Neural progenitor cell (in vitro differentiated cells): Measurements from ENCODE around the gene MYH3. TPM values are rescaled to one million over a fixed set of nuclear protein-coding genes. Genes with fewer than 3 reads are reported as not detected.

Experiments used
- DNase-seq: peaks from one replicate; pipeline ENCODE4 v3.0.0-alpha.2; 2016; ENCODE audit warnings: low spot score
- H2AFZ ChIP-seq: fragments of 200-600 bp; sonication (generic); replicated peaks from 2 replicates; pipeline ENCODE4 v1.6.1; 2016; ENCODE audit warnings: antibody characterized with exemption
- H3F3A ChIP-seq: fragments of 200-600 bp; sonication (generic); 2 replicates; pipeline ENCODE4 v1.6.1; 2016; ENCODE audit warnings: antibody characterized with exemption, low read depth
- H3K27ac ChIP-seq: fragments of 200-600 bp; sonication (generic); 2 replicates; pipeline ENCODE4 v1.5.1; 2016; ENCODE audit warnings: mild to moderate bottlenecking
- H3K27me3 ChIP-seq: fragments of 200-600 bp; sonication (generic); 2 replicates; pipeline ENCODE4 v1.6.1; 2016; ENCODE audit warnings: mild to moderate bottlenecking, moderate library complexity
- H3K36me3 ChIP-seq: fragments of 200-600 bp; sonication (generic); 2 replicates; pipeline ENCODE4 v1.5.1; 2016
- H3K4me1 ChIP-seq: fragments of 200-600 bp; sonication (generic); 2 replicates; pipeline ENCODE4 v1.6.1; 2016; ENCODE audit warnings: mixed run types
- H3K4me2 ChIP-seq: fragments of 200-600 bp; sonication (generic); 2 replicates; pipeline ENCODE4 v1.6.1; 2016
- H3K4me3 ChIP-seq: fragments of 200-600 bp; sonication (generic); 2 replicates; pipeline ENCODE4 v1.5.1; 2016
- H3K79me2 ChIP-seq: fragments of 200-600 bp; sonication (generic); 2 replicates; pipeline ENCODE4 v1.6.1; 2016; ENCODE audit warnings: low read depth
- H3K9ac ChIP-seq: fragments of 200-600 bp; sonication (generic); 2 replicates; pipeline ENCODE4 v1.6.1; 2016
- H3K9me3 ChIP-seq: fragments of 200-600 bp; sonication (generic); 2 replicates; pipeline ENCODE4 v1.5.1; 2016; ENCODE audit warnings: low read depth
- H4K20me1 ChIP-seq: fragments of 200-600 bp; sonication (generic); 2 replicates; pipeline ENCODE4 v1.6.1; 2016; ENCODE audit warnings: low read depth
- H3K27ac Mint-ChIP-seq: 3 replicates; pipeline ENCODE4 v1.8.0; 2021; ENCODE audit warnings: mixed read lengths
- H3K27me3 Mint-ChIP-seq: 2 replicates; pipeline ENCODE4 v1.8.0; 2022; ENCODE audit warnings: low read depth, mild to moderate bottlenecking, inconsistent platforms, moderate library complexity, mixed read lengths; ENCODE audit not compliant: insufficient read depth
- H3K36me3 Mint-ChIP-seq: 3 replicates; pipeline ENCODE4 v1.8.0; 2021; ENCODE audit warnings: mixed read lengths
- H3K4me1 Mint-ChIP-seq: 3 replicates; pipeline ENCODE4 v1.8.0; 2021; ENCODE audit warnings: mixed read lengths
- H3K4me3 Mint-ChIP-seq: 3 replicates; pipeline ENCODE4 v1.8.0; 2021; ENCODE audit warnings: mild to moderate bottlenecking, moderate library complexity, mixed read lengths
- H3K9me3 Mint-ChIP-seq: 3 replicates; pipeline ENCODE4 v1.8.0; 2020; ENCODE audit warnings: mixed read lengths
- CTCF ChIP-seq: fragments of 200-600 bp; sonication (generic); IDR thresholded peaks from 2 replicates; pipeline ENCODE4 v1.5.1; 2017; ENCODE audit warnings: antibody characterized with exemption, mild to moderate bottlenecking
- EZH2 ChIP-seq: fragments of 200-600 bp; sonication (generic); IDR thresholded peaks from 2 replicates; pipeline ENCODE4 v1.6.1; 2017; ENCODE audit warnings: antibody characterized with exemption, mild to moderate bottlenecking, moderate library complexity
- EZH2phosphoT487 ChIP-seq: fragments of 200-600 bp; sonication (generic); IDR thresholded peaks from 2 replicates; pipeline ENCODE4 v1.6.1; 2017; ENCODE audit warnings: antibody characterized with exemption
- total RNA-seq: library from RNA; depleted of rRNA; stranded (reverse); fragments of >200 nt; gene quantifications from 2 replicates; pipeline ENCODE4 v1.2.3, GENCODE V29; 2015; ENCODE audit warnings: low replicate concordance

Gene MYH3
- total RNA-seq, 1 donor from 2014 or later, result 0.36 TPM

GRCh38 chr17:10651927-10652326 is 5.2 kb downstream of the MYH3 start:
- no peaks in the 10 kb centered on the region for H3K79me2 ChIP-seq
- no peak overlapping the region for H3K4me3 Mint-ChIP-seq
- H2AFZ ChIP-seq, result no peak overlapping the region
- H3K4me3 ChIP-seq, result no peak overlapping the region
- H3K27me3 Mint-ChIP-seq, result no peaks in the 10 kb centered on the region
- no peaks in the 10 kb centered on the region for H3K9me3 ChIP-seq
- no peaks in the 10 kb centered on the region for H3K4me1 Mint-ChIP-seq
- H3K27me3 ChIP-seq, result no peaks in the 10 kb centered on the region
- H3F3A ChIP-seq, result no peaks in the 10 kb centered on the region
- no peak overlapping the region for H3K27ac ChIP-seq
- no peak overlapping the region for H3K9ac ChIP-seq
- DNase-seq, result no peak
- TF ChIP-seq EZH2phosphoT487, result no peak
- TF ChIP-seq EZH2, result no peak
- no peak for TF ChIP-seq CTCF
- H3K4me1 ChIP-seq, result no peaks in the 10 kb centered on the region
- no peaks in the 10 kb centered on the region for H3K36me3 Mint-ChIP-seq
- H3K36me3 ChIP-seq, result no peaks in the 10 kb centered on the region
- H3K27ac Mint-ChIP-seq, result no peak overlapping the region
- no peaks in the 10 kb centered on the region for H4K20me1 ChIP-seq
- H3K4me2 ChIP-seq, result no peak overlapping the region
- no peaks in the 10 kb centered on the region for H3K9me3 Mint-ChIP-seq

- H3K4me1 Mint-ChIP-seq, result no peaks in the 10 kb centered on the region
- H3K36me3 ChIP-seq, result no peaks in the 10 kb centered on the region
Measured at GRCh38 chr17:10649602-10650001, 7.5 kb downstream of the MYH3 start.

GRCh38 chr17:10648956-10649355 is 8.2 kb downstream of the MYH3 start:
- TF ChIP-seq EZH2phosphoT487 (no peak), CTCF (no peak), EZH2 (no peak)
- no peak overlapping the region for H2AFZ ChIP-seq
- Mint-ChIP-seq H3K4me1 (no peaks in the 10 kb centered on the region), H3K36me3 (peaks cover 4% of the 10 kb centered on the region), H3K27me3 (no peaks in the 10 kb centered on the region), H3K9me3 (no peaks in the 10 kb centered on the region), H3K27ac (no peak overlapping the region), H3K4me3 (no peak overlapping the region)
- H3K4me2 ChIP-seq, result no peak overlapping the region
- H3K4me1 ChIP-seq, result no peaks in the 10 kb centered on the region
- no peak overlapping the region for H3K27ac ChIP-seq
- H4K20me1 ChIP-seq, result no peaks in the 10 kb centered on the region
- H3K79me2 ChIP-seq, result no peaks in the 10 kb centered on the region
- no peaks in the 10 kb centered on the region for H3K36me3 ChIP-seq
- no peaks in the 10 kb centered on the region for H3F3A ChIP-seq
- H3K9ac ChIP-seq, result no peak overlapping the region
- no peaks in the 10 kb centered on the region for H3K9me3 ChIP-seq
- H3K4me3 ChIP-seq, result no peak overlapping the region
- DNase-seq, result no peak
- no peaks in the 10 kb centered on the region for H3K27me3 ChIP-seq

More at GRCh38 chr17:10649602-10650001, 7.5 kb downstream of the MYH3 start:
- Histone ChIP-seq H3K27me3 (no peaks in the 10 kb centered on the region), H3K9ac (no peak overlapping the region), H3K27ac (no peak overlapping the region), H4K20me1 (no peaks in the 10 kb centered on the region), H3K4me3 (no peak overlapping the region), H3K4me2 (no peak overlapping the region), H3K79me2 (no peaks in the 10 kb centered on the region), H3K4me1 (no peaks in the 10 kb centered on the region), H3K9me3 (no peaks in the 10 kb centered on the region), H2AFZ (no peak overlapping the region), H3F3A (no peaks in the 10 kb centered on the region)
- Mint-ChIP-seq H3K9me3 (no peaks in the 10 kb centered on the region), H3K27ac (no peak overlapping the region), H3K4me3 (no peak overlapping the region), H3K36me3 (peaks cover 2% of the 10 kb centered on the region), H3K27me3 (no peaks in the 10 kb centered on the region)
- no peak for DNase-seq
- TF ChIP-seq CTCF (no peak), EZH2 (no peak), EZH2phosphoT487 (no peak)

DNA sequence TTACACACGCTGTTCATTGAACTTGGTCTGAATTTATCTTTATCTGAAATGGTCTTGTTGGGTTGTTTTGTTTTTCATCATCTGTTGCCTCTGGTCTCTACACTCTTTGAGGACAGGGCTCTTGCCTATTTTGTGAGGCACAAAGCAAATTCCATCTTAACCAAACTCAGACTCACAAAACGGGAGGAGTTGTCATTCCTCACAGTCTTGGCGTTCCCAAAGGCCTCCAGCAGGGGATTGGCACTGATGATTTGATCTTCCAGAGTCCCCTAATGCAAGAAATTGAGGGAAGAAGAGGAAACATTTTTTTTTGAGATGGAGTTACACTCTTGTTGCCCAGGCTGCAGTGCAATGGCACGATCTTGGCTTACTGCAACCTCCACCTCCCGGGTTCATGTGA is 8.7 kb downstream of the MYH3 start:
- no peaks in the 10 kb centered on the region for H3F3A ChIP-seq
- H4K20me1 ChIP-seq, result no peaks in the 10 kb centered on the region
- Mint-ChIP-seq H3K4me1 (no peaks in the 10 kb centered on the region), H3K36me3 (peaks cover 4% of the 10 kb centered on the region), H3K27me3 (no peaks in the 10 kb centered on the region), H3K9me3 (no peaks in the 10 kb centered on the region), H3K27ac (no peak overlapping the region), H3K4me3 (no peak overlapping the region)
- no peak overlapping the region for H3K27ac ChIP-seq
- H3K4me1 ChIP-seq, result no peaks in the 10 kb centered on the region
- DNase-seq, result no peak
- no peak overlapping the region for H3K4me3 ChIP-seq
- no peak for TF ChIP-seq EZH2
- TF ChIP-seq CTCF, result no peak
- no peak for TF ChIP-seq EZH2phosphoT487
- H3K9ac ChIP-seq, result no peak overlapping the region
- no peaks in the 10 kb centered on the region for H3K36me3 ChIP-seq
- no peak overlapping the region for H3K4me2 ChIP-seq
- no peaks in the 10 kb centered on the region for H3K9me3 ChIP-seq
- no peak overlapping the region for H2AFZ ChIP-seq
- no peaks in the 10 kb centered on the region for H3K79me2 ChIP-seq
- no peaks in the 10 kb centered on the region for H3K27me3 ChIP-seq
